AG09319 (cell line): ENCODE results near the gene ZNF606.
A peak's percentile ranks its signal among the peaks of the same experiment; 100 is the strongest.

Source experiments
- DNase-seq: peaks from one replicate; pipeline ENCODE4 v3.0.0-alpha.2; 2010; ENCODE audit warnings: low read depth; ENCODE audit errors: extremely low read depth
- CTCF ChIP-seq: IDR thresholded peaks from 2 replicates; pipeline ENCODE4 v1.5.1; 2011; ENCODE audit warnings: low read depth, mild to moderate bottlenecking, inconsistent platforms, low read length, moderate library complexity

The ZNF606 gene

DNA sequence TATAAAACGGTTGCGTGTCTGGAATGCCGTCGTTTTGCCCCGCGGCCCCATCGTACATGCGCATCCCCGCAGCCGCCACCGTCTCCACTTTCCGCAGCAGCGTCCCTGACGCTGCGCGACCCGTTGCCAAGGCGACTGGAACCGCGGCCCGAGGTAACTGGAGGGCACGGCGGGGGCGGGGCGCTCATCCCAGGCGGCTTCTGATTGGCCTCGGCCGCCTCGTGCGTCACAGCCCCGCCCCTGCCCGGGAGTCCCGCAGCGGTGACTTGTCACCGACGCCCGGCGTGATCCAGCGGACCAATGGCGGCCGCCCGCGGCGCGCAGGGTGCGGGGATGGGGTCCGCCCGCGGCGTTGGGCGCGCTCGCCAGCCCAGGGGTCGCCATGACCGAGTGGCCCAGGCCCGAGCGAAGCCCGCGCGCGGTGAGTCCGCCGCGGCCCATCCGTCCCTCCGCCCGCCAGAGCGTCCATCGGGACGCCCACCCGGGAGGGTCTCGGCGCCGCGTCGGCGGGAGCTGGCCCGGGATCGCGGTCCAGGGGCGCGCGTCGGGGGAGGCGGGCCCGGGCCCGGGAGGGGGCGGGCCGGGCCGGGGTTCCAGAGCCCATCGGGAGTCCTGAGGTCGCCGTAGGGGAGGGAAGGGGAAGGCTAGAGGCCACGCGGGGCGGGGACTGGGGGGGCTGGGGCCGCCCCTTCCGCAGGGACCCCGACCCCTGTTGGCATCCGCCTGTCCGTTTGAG, 31.3 kb upstream of the ZNF606 start, which contains the start of gene ZSCAN1:
Gene ZSCAN1, plus strand, starts transcription at position 285 of the 736 bp plus-strand sequence. CDS start 3,812 bp downstream, outside the sequence.
- peak; percentile 20 for DNase-seq
- TF ChIP-seq CTCF, result no peak

- DNase-seq, result no peak
- TF ChIP-seq CTCF, result no peak
Measured at GRCh38 chr19:58024661-58025060, 22.0 kb upstream of the ZNF606 start.

- no peak for DNase-seq
- no peak for TF ChIP-seq CTCF
Measured at GRCh38 chr19:58022283-58022660, 19.7 kb upstream of the ZNF606 start.

- DNase-seq, result no peak
- TF ChIP-seq CTCF, result peak; percentile 32
Measured at GRCh38 chr19:58021541-58022282, 19.1 kb upstream of the ZNF606 start.

DNA sequence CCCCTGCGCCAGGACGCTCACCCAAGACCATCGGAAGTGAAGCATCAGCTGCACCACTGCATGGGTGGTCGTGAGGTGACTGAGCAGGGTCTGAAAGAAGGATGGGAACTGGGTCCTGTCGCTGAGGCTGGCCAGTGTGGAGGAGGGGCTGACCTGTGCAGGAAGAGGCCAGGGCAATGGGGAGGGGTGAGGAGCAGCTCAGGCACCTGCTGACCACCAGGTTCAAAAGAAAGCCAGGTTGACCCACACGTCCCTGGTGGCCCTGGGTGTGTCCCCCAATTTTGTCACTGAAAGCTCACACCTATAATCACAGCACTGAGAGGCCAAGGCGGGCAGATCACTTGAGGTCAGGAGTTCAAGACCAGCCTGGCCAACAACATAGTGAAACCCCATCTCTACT, 17.5 kb upstream of the ZNF606 start:
- TF ChIP-seq CTCF, result no peak
- no peak for DNase-seq

GRCh38 chr19:58014141-58014540, 11.5 kb upstream of the ZNF606 start:
- no peak for DNase-seq
- TF ChIP-seq CTCF, result no peak

DNA sequence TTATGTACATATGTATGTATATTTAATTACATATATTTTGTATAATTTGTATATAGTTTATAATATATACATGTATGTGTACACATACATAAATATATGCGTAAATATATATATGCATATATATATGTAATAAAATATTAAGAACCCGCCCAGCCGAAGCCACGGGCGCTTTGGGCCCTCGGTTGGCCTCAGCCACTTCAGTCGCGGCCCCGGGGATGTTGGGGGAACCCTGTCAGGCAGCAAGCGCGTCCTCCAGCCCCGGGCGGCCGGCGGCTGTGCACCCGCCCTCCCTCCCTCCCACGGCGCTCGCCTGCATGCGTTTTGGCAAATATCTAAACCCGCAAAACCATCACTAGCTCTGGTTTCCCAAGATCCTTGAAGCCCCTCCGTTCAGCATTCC, 7.9 kb upstream of the ZNF606 start:
- DNase-seq, result no peak
- TF ChIP-seq CTCF, result no peak
